A549 (cell line): ENCODE results near the gene SOS2. TPM values are rescaled to one million over a fixed set of nuclear protein-coding genes. Genes with fewer than 3 reads are reported as not detected.

ENCODE experiments used
- ATAC-seq, 2 experiments: fragments of 200-7000 bp in 1 of 2; fragments of >200 bp in 1 of 2; cut with Nextera tagmentation in 1 of 2; cut with Tn5 transposase in 1 of 2; 3 replicates each; pipeline versions ENCODE4 v1.8.0 to v1.9.1; 2018 to 2020; ENCODE audit warnings: mild to moderate bottlenecking in 1 of 2, moderate library complexity in 1 of 2
- CTCF ChIA-PET: fragments of 300-600 bp; sonication (Branson Sonifier 250); formaldehyde crosslinking; extraction: SDS; loops from one replicate; lab custom pipeline; 2021; ENCODE audit warnings: antibody characterized with exemption, inconsistent platforms; lab: Yijun Ruan, JAX
- POLR2A ChIA-PET: fragments of 350-600 bp; formaldehyde crosslinking; extraction: SDS; loops from one replicate; lab custom pipeline; 2021; ENCODE audit warnings: antibody characterized with exemption, inconsistent platforms; lab: Yijun Ruan, JAX
- DNase-seq, 2 experiments: peaks; one replicate each; pipeline versions ENCODE4 v3.0.0 to v3.0.0-alpha.2; 2011 to 2016; ENCODE audit warnings: low read depth in 1 of 2, low spot score in 1 of 2
- FAIRE-seq: peaks from 2 replicates; lab custom pipeline; 2011; peaks lifted over from hg19 to GRCh38; lab: Jason Lieb, UNC
- H3K27ac ChIP-seq, 2 experiments: fragments of >200 bp; sonication (Bioruptor Twin); formaldehyde crosslinking; 3 replicates each; pipeline ENCODE4 v1.5.1; 2016 to 2017
- H3K4me1 ChIP-seq: fragments of >200 bp; sonication (Bioruptor Twin); formaldehyde crosslinking; 3 replicates; pipeline ENCODE4 v1.6.1; 2016
- H3K4me2 ChIP-seq: fragments of >200 bp; sonication (Bioruptor Twin); formaldehyde crosslinking; 3 replicates; pipeline ENCODE4 v1.6.1; 2016
- H3K4me3 ChIP-seq: fragments of >200 bp; sonication (Bioruptor Twin); formaldehyde crosslinking; 3 replicates; pipeline ENCODE4 v1.5.1; 2016
- H3K9me3 ChIP-seq: fragments of >200 bp; sonication (Bioruptor Twin); formaldehyde crosslinking; 3 replicates; pipeline ENCODE4 v1.6.1; 2016
- BHLHE40 ChIP-seq: IDR thresholded peaks from 2 replicates; pipeline ENCODE4 v1.6.1; 2012; ENCODE audit warnings: low read depth, low read length, inconsistent platforms
- CBX8 ChIP-seq: fragments of 200-600 bp; sonication (generic); IDR thresholded peaks from 2 replicates; pipeline ENCODE4 v1.6.1; 2016
- CEBPB ChIP-seq, 2 experiments: fragments of >200 bp in 1 of 2; sonication (Bioruptor Twin) in 1 of 2; formaldehyde crosslinking in 1 of 2; IDR thresholded peaks; 2 replicates each; pipeline ENCODE4 v1.6.1; 2012 to 2016
- CHD2 ChIP-seq: fragments of 150-350 bp; IDR thresholded peaks from 2 replicates; pipeline ENCODE4 v1.6.1; 2014; ENCODE audit warnings: low read length; ENCODE audit not compliant: partially characterized antibody
- CHD4 ChIP-seq: fragments of 200-600 bp; sonication (generic); IDR thresholded peaks from 2 replicates; pipeline ENCODE4 v1.6.1; 2016; ENCODE audit warnings: antibody characterized with exemption, mild to moderate bottlenecking, borderline replicate concordance
- CTCF ChIP-seq: fragments of >200 bp; sonication (Bioruptor Twin); formaldehyde crosslinking; IDR thresholded peaks from 3 replicates; pipeline ENCODE4 v1.5.1; 2016
- FOSB ChIP-seq: fragments of 250-450 bp; sonication (Bioruptor Pico); IDR thresholded peaks from 2 replicates; pipeline ENCODE4 v1.5.0; 2020; ENCODE audit warnings: mild to moderate bottlenecking, moderate library complexity
- FOSL2 ChIP-seq, 2 experiments: fragments of 450-650 bp in 1 of 2; fragments of >200 bp in 1 of 2; sonication (Bioruptor Twin) in 1 of 2; formaldehyde crosslinking; IDR thresholded peaks; 2 replicates each; pipeline versions ENCODE4 v1.5.0 to v1.6.1; 2016 to 2020; ENCODE audit warnings: mild to moderate bottlenecking in 1 of 2, moderate library complexity in 1 of 2
- HES2 ChIP-seq: fragments of >200 bp; sonication (Bioruptor Twin); formaldehyde crosslinking; IDR thresholded peaks from 2 replicates; pipeline ENCODE4 v1.6.1; 2016
- HOXB5 ChIP-seq: fragments of 250-450 bp; sonication (Bioruptor Pico); IDR thresholded peaks from 2 replicates; pipeline ENCODE4 v1.5.0; 2020; ENCODE audit warnings: mild to moderate bottlenecking, moderate library complexity
- JUNB ChIP-seq: fragments of >200 bp; sonication (Bioruptor Twin); formaldehyde crosslinking; IDR thresholded peaks from 2 replicates; pipeline ENCODE4 v1.6.1; 2016
- MYC ChIP-seq: IDR thresholded peaks from 2 replicates; pipeline ENCODE4 v1.6.1; 2012; ENCODE audit warnings: mild to moderate bottlenecking, inconsistent platforms, low read length, improper control_type of control experiment, borderline replicate concordance
- NFE2L2 ChIP-seq: fragments of 150-350 bp; conservative IDR thresholded peaks from 2 replicates; pipeline ENCODE4 v1.6.1; 2014; ENCODE audit warnings: low read length
- NPAS2 ChIP-seq: fragments of 250-450 bp; sonication (Bioruptor Pico); IDR thresholded peaks from 2 replicates; pipeline ENCODE4 v1.8.0; 2022; ENCODE audit warnings: mild to moderate bottlenecking, moderate library complexity, borderline replicate concordance
- NR3C1 ChIP-seq: fragments of >200 bp; sonication (Bioruptor Twin); formaldehyde crosslinking; IDR thresholded peaks from 3 replicates; pipeline ENCODE4 v1.6.1; 2017
- RARB ChIP-seq: fragments of 250-450 bp; sonication (Bioruptor Pico); IDR thresholded peaks from 2 replicates; pipeline ENCODE4 v1.8.0; 2021; ENCODE audit warnings: mild to moderate bottlenecking, moderate library complexity
- RFX5 ChIP-seq: fragments of 450-650 bp; IDR thresholded peaks from 2 replicates; pipeline ENCODE4 v1.7.1; 2014; ENCODE audit warnings: antibody characterized with exemption, mild to moderate bottlenecking, moderate library complexity
- SMC3 ChIP-seq: fragments of >200 bp; sonication (Bioruptor Twin); formaldehyde crosslinking; IDR thresholded peaks from 3 replicates; pipeline ENCODE4 v1.6.1; 2018; ENCODE audit warnings: inconsistent platforms
- SREBF2 ChIP-seq: fragments of 450-650 bp; IDR thresholded peaks from 2 replicates; pipeline ENCODE4 v1.6.1; 2014; ENCODE audit warnings: mild to moderate bottlenecking, moderate library complexity
- TFCP2L1 ChIP-seq: fragments of 250-450 bp; sonication (Bioruptor Pico); IDR thresholded peaks from 2 replicates; pipeline ENCODE4 v1.5.0; 2021; ENCODE audit warnings: mild to moderate bottlenecking
- TP53 ChIP-seq: fragments of 250-450 bp; sonication (Bioruptor Pico); IDR thresholded peaks from 2 replicates; pipeline ENCODE4 v1.5.0; 2021; ENCODE audit warnings: mild to moderate bottlenecking, moderate library complexity
- ZC3H11A ChIP-seq: fragments of 450-650 bp; IDR thresholded peaks from 2 replicates; pipeline ENCODE4 v1.6.1; 2014; ENCODE audit warnings: antibody characterized with exemption, mild to moderate bottlenecking
- ZNF302 ChIP-seq: fragments of 250-450 bp; sonication (Bioruptor Pico); IDR thresholded peaks from 2 replicates; pipeline ENCODE4 v1.9.0; 2021; ENCODE audit warnings: inconsistent platforms, mild to moderate bottlenecking, moderate library complexity
- ZSCAN20 ChIP-seq: fragments of 250-450 bp; sonication (Bioruptor Pico); IDR thresholded peaks from 2 replicates; pipeline ENCODE4 v1.8.0; 2022; ENCODE audit warnings: mild to moderate bottlenecking, moderate library complexity
- WGBS: methylation state at CpG from one replicate; pipeline ENCODE4 v1.1.6; 2017; ENCODE audit errors: missing lambda C conversion rate; 5-methylcytosine and 5-hydroxymethylcytosine counted together
- polyA plus RNA-seq, 4 experiments: library from polyadenylated mRNA; depleted of rRNA in 3 of 4; stranded (reverse); fragments of >200 nt; fragmentation: RNase III in 1 of 4; extraction: RNeasy Plus Mini Kit Qiagen cat#74134 plus additional on column Dnase treatment in 1 of 4; gene quantifications; 2 replicates in 3 of 4; 3 replicates in 1 of 4; pipeline ENCODE4 v1.2.3, GENCODE V29; 2011 to 2017
- TF ChIP-seq, protein P1 (sequence below): fragments of 150-350 bp; IDR thresholded peaks from 2 replicates; pipeline ENCODE4 v1.6.1; 2014; ENCODE audit warnings: low read depth, mild to moderate bottlenecking, low read length
- TF ChIP-seq, protein P2 (sequence below): IDR thresholded peaks from 2 replicates; pipeline ENCODE4 v1.6.1; 2012
- TF ChIP-seq, protein P3 (sequence below): fragments of 250-450 bp; sonication (Bioruptor Pico); IDR thresholded peaks from 2 replicates; pipeline ENCODE4 v1.5.0; 2021; ENCODE audit warnings: mild to moderate bottlenecking, moderate library complexity, borderline replicate concordance
- TF ChIP-seq, protein P4 (sequence below): fragments of 450-650 bp; IDR thresholded peaks from 2 replicates; pipeline ENCODE4 v1.6.1; 2014; ENCODE audit warnings: antibody characterized with exemption
- TF ChIP-seq, protein P5 (sequence below): IDR thresholded peaks from 2 replicates; pipeline ENCODE4 v1.6.1; 2012

Gene SOS2
- polyA plus RNA-seq, 2 of the 4 experiments (the other 2 are of a cell fraction): 9.6 to 23.0 TPM

DNA sequence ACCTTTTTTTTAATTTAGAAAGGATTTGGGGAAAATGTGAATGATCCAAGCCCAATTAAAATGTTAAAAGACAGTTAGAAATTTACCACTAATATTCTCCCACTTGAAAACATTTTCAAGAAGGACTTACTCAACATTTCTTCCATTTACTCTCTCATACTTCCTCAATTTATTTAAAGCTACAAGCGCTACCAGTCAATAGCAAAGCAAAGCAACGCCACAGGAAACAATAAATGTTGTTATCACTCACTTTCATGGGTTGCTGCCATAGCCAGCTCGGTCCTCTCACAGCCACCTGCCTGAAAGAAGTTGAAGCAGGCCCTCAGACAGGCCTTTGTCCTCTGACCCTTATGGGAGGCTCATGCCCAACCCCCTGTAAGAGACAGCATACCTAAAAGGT is 6.0 kb upstream of the SOS2 start (continued):
- TF ChIP-seq, protein P1, sequence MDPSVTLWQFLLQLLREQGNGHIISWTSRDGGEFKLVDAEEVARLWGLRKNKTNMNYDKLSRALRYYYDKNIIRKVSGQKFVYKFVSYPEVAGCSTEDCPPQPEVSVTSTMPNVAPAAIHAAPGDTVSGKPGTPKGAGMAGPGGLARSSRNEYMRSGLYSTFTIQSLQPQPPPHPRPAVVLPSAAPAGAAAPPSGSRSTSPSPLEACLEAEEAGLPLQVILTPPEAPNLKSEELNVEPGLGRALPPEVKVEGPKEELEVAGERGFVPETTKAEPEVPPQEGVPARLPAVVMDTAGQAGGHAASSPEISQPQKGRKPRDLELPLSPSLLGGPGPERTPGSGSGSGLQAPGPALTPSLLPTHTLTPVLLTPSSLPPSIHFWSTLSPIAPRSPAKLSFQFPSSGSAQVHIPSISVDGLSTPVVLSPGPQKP: no peak
- no peak for TF ChIP-seq BHLHE40
- TF ChIP-seq CEBPB (IDR thresholded peaks at IDR 0.05): no peak
- TF ChIP-seq ZC3H11A: no peak

DNA sequence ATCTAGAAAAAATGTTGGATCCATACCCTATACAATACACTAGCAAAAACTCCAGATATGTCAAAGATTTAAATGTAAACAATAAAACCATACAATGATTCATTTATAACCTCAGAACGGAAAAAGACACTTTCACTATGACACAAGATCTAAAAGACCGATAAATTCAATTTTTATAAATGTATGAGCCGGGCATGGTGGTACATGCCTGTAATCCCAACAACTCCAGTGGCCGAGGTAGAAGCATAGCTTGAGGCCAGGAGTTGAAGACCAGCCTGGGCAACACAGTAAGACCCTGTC is 2.5 kb upstream of the SOS2 start:
- FAIRE-seq (no peak), DNase-seq (no peak), ATAC-seq (no peak)
- 0 out of 3 replicates have a peak, but pooled peaks cover 4% of the 10 kb centered on the region for H3K9me3 ChIP-seq
- TF ChIP-seq ZC3H11A (no peak), ZNF302 (CRISPR knock-in tag) (no peak), MYC (no peak), RFX5 (no peak), RARB (no peak), TP53 (no peak), SMC3 (no peak), CBX8 (no peak), HES2 (no peak), FOSL2 (IDR thresholded peaks at IDR 0.05) (no peak), FOSL2 (CRISPR knock-in tag; IDR thresholded peaks at IDR 0.05) (no peak), TFCP2L1 (CRISPR knock-in tag) (no peak), CHD2 (no peak), NFE2L2 (no peak)
- TF ChIP-seq, protein P2, sequence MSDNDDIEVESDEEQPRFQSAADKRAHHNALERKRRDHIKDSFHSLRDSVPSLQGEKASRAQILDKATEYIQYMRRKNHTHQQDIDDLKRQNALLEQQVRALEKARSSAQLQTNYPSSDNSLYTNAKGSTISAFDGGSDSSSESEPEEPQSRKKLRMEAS: no peak
- peaks cover 15% of the 10 kb centered on the region; the same call in 2 of the 3 replicates for H3K4me1 ChIP-seq
- H3K27ac ChIP-seq: no peak overlapping the region
- ChIA-PET CTCF (no interaction called here), POLR2A (no interaction called here)
- no peak overlapping the region for H3K4me3 ChIP-seq
- H3K4me2 ChIP-seq: no peak overlapping the region
- 85% methylated on average over 4 of the region's 4 CpGs for WGBS

DNA sequence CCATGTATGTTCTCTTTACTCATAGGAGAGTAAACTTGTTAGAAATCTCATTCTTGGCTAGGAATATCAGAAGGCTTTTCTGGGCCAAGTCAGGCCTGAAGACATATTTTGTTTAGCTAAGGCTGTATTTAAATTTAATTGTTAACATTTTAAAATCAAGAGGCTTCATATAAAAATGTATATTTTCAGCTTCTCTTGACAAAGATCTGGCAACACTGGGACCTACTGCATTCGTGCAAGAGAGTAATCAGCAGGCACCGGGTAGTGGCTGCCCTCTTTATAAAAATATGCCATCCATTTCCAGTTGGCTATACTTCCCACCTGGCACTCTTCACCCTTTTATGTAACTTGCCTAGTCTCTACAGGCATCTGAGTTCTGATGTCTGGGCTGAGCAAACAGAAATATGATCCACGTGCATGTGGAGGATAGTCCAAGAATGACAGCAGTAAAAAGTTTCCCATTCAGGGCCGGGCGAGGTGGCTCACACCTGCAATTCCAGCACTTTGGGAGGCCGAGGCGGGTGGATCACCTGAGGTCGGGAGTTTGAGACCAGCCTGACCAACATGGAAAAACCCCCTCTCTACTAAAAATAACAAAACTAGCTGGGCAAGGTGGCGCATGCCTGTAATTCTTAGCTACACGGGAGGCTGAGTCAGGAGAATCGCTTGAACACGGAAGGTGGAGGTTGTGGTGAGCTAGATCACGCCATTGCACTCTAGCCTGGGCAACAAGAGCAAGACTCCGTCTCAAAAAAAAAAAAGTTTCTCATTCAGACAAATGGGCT is 2.0 kb upstream of the SOS2 start:
- Histone ChIP-seq H3K4me3 (no peak overlapping the region), H3K9me3 (peaks cover 4% of the 10 kb centered on the region; the same call in 1 of the 3 replicates), H3K27ac (no peak overlapping the region), H3K4me1 (peaks cover 15% of the 10 kb centered on the region; the same call in 2 of the 3 replicates), H3K4me2 (no peak overlapping the region)
- DNase-seq (no peak), ATAC-seq (no peak), FAIRE-seq (no peak)
- 87% methylated on average over 14 of the region's 14 CpGs for WGBS
- CTCF ChIA-PET: no interaction called here
- POLR2A ChIA-PET: no interaction called here
- no peak for TF ChIP-seq MYC
- TF ChIP-seq BHLHE40: no peak
- TF ChIP-seq SREBF2: no peak
- no peak for TF ChIP-seq ZSCAN20 (CRISPR knock-in tag)
- TF ChIP-seq CTCF: no peak
- TF ChIP-seq TFCP2L1 (CRISPR knock-in tag): no peak
- TF ChIP-seq NPAS2 (CRISPR knock-in tag): no peak
- no peak for TF ChIP-seq CHD4
- TF ChIP-seq, protein P2: no peak
- TF ChIP-seq NR3C1: no peak
- TF ChIP-seq, protein P3, sequence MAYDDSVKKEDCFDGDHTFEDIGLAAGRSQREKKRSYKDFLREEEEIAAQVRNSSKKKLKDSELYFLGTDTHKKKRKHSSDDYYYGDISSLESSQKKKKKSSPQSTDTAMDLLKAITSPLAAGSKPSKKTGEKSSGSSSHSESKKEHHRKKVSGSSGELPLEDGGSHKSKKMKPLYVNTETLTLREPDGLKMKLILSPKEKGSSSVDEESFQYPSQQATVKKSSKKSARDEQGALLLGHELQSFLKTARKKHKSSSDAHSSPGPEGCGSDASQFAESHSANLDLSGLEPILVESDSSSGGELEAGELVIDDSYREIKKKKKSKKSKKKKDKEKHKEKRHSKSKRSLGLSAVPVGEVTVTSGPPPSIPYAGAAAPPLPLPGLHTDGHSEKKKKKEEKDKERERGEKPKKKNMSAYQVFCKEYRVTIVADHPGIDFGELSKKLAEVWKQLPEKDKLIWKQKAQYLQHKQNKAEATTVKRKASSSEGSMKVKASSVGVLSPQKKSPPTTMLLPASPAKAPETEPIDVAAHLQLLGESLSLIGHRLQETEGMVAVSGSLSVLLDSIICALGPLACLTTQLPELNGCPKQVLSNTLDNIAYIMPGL (CRISPR knock-in tag): no peak
- TF ChIP-seq, protein P4, sequence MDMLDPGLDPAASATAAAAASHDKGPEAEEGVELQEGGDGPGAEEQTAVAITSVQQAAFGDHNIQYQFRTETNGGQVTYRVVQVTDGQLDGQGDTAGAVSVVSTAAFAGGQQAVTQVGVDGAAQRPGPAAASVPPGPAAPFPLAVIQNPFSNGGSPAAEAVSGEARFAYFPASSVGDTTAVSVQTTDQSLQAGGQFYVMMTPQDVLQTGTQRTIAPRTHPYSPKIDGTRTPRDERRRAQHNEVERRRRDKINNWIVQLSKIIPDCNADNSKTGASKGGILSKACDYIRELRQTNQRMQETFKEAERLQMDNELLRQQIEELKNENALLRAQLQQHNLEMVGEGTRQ: no peak
- no peak for TF ChIP-seq FOSB (CRISPR knock-in tag)
- TF ChIP-seq SMC3: no peak
- TF ChIP-seq HOXB5 (CRISPR knock-in tag): no peak
- TF ChIP-seq JUNB: no peak
- TF ChIP-seq, protein P5, sequence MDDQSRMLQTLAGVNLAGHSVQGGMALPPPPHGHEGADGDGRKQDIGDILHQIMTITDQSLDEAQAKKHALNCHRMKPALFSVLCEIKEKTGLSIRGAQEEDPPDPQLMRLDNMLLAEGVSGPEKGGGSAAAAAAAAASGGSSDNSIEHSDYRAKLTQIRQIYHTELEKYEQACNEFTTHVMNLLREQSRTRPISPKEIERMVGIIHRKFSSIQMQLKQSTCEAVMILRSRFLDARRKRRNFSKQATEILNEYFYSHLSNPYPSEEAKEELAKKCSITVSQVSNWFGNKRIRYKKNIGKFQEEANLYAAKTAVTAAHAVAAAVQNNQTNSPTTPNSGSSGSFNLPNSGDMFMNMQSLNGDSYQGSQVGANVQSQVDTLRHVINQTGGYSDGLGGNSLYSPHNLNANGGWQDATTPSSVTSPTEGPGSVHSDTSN: no peak
- no peak for TF ChIP-seq ZC3H11A
